ENCODE measurements around the gene UVRAG. TPM values are rescaled to one million over a fixed set of nuclear protein-coding genes. Genes with fewer than 3 reads are reported as not detected.

UVRAG gene
- total RNA-seq, 1 donor from 2014 or later: 45.2 TPM

- H3K27me3 ChIP-seq: no peaks in the 10 kb centered on the region
- H3K4me1 ChIP-seq: no peaks in the 10 kb centered on the region
- intact Hi-C loops (cut with DNase I): no loop called here
- H3K4me3 ChIP-seq: no peak overlapping the region
- H3K36me3 ChIP-seq: no peaks in the 10 kb centered on the region
- H3K9me3 ChIP-seq: no peaks in the 10 kb centered on the region
- no peak overlapping the region for H3K27ac ChIP-seq
- no peak for DNase-seq (ENCODE audit: low spot score in 2 of 2)
- TF ChIP-seq, protein P1, sequence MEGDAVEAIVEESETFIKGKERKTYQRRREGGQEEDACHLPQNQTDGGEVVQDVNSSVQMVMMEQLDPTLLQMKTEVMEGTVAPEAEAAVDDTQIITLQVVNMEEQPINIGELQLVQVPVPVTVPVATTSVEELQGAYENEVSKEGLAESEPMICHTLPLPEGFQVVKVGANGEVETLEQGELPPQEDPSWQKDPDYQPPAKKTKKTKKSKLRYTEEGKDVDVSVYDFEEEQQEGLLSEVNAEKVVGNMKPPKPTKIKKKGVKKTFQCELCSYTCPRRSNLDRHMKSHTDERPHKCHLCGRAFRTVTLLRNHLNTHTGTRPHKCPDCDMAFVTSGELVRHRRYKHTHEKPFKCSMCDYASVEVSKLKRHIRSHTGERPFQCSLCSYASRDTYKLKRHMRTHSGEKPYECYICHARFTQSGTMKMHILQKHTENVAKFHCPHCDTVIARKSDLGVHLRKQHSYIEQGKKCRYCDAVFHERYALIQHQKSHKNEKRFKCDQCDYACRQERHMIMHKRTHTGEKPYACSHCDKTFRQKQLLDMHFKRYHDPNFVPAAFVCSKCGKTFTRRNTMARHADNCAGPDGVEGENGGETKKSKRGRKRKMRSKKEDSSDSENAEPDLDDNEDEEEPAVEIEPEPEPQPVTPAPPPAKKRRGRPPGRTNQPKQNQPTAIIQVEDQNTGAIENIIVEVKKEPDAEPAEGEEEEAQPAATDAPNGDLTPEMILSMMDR (IDR thresholded peaks at IDR 0.05): no peak
Measured at GRCh38 chr11:76105637-76106036, 290.6 kb downstream of the UVRAG start.

DNA sequence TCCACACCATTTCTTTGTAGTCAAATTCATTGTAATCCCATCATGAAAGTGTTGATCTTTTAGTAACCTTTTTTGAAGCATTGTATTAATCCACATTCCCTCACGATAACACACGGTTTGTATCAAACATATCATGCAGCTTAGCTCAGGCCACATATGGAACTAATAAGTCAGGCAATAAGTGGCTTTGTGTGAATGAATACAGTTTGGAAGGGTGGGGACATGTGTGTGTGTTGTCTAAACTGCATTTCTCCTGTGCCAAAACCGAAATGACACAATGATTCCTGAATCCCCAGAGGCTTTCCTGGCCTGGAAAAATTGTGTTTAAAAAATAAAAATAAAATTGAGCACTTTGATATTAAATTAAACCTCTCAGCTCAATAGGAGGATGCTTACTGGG, 293.0 kb downstream of the UVRAG start:
- Histone ChIP-seq H3K4me1 (no peaks in the 10 kb centered on the region), H3K27ac (no peak overlapping the region), H3K27me3 (no peaks in the 10 kb centered on the region), H3K4me3 (no peak overlapping the region), H3K9me3 (no peaks in the 10 kb centered on the region), H3K36me3 (no peaks in the 10 kb centered on the region)
- no peak for DNase-seq (ENCODE audit: low spot score in 2 of 2)
- TF ChIP-seq, protein P1 (IDR thresholded peaks at IDR 0.05): no peak
- intact Hi-C loops (cut with DNase I): no loop called here

- H3K36me3 ChIP-seq: no peaks in the 10 kb centered on the region
- TF ChIP-seq, protein P1 (IDR thresholded peaks at IDR 0.05): no peak
- no peaks in the 10 kb centered on the region for H3K27me3 ChIP-seq
- no peak overlapping the region for H3K4me3 ChIP-seq
- no peaks in the 10 kb centered on the region for H3K9me3 ChIP-seq
- intact Hi-C loops (cut with DNase I): no loop called here
- no peak overlapping the region for H3K27ac ChIP-seq
- DNase-seq (ENCODE audit: low spot score in 2 of 2): no peak
- no peaks in the 10 kb centered on the region for H3K4me1 ChIP-seq
Measured at GRCh38 chr11:76114238-76114637, 299.2 kb downstream of the UVRAG start.

- Histone ChIP-seq H3K9me3 (no peaks in the 10 kb centered on the region), H3K27ac (no peak overlapping the region), H3K27me3 (no peaks in the 10 kb centered on the region), H3K4me1 (peaks cover 0 to 7% of the 10 kb centered on the region in 2 donors), H3K4me3 (no peak overlapping the region), H3K36me3 (no peaks in the 10 kb centered on the region)
- no peak for DNase-seq (ENCODE audit: low spot score in 2 of 2)
- intact Hi-C loops (cut with DNase I): no loop called here
- TF ChIP-seq, protein P1 (IDR thresholded peaks at IDR 0.05): no peak
Measured at GRCh38 chr11:76115555-76115954, 300.5 kb downstream of the UVRAG start.

DNA sequence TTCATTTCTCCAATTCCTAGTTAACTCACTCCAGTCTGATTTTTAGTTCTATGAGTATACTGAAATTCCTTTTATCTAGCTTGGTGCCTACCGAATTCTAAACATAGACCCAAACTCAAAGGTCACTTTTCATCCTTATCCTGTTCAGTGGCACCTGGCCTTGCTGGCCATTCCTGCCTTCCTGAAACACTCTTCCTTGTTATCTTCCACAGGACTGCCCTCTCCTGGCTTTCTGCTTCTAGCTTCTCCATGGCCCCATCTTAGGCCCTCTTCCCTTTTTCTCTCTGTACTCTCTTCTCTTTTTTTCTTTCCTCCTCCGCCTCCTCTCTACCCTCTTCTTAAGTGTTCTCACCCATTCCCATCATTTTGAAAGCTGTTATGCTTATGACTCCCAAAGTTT, 304.0 kb downstream of the UVRAG start:
- Histone ChIP-seq H3K36me3 (no peaks in the 10 kb centered on the region), H3K4me3 (no peak overlapping the region), H3K4me1 (peaks cover 0 to 14% of the 10 kb centered on the region in 2 donors), H3K9me3 (no peaks in the 10 kb centered on the region), H3K27ac (peak overlapping the region; percentile 2 to 31), H3K27me3 (no peaks in the 10 kb centered on the region)
- TF ChIP-seq, protein P1 (IDR thresholded peaks at IDR 0.05): no peak
- intact Hi-C loops (cut with DNase I): no loop called here
- no peak for DNase-seq (ENCODE audit: low spot score in 2 of 2)

GRCh38 chr11:76119779-76120178, 304.8 kb downstream of the UVRAG start:
- peaks cover 0 to 14% of the 10 kb centered on the region in 2 donors for H3K4me1 ChIP-seq
- no peaks in the 10 kb centered on the region for H3K36me3 ChIP-seq
- no peaks in the 10 kb centered on the region for H3K9me3 ChIP-seq
- H3K27me3 ChIP-seq: no peaks in the 10 kb centered on the region
- intact Hi-C loops (cut with DNase I): no loop called here
- TF ChIP-seq, protein P1 (IDR thresholded peaks at IDR 0.05): no peak
- no peak overlapping the region for H3K27ac ChIP-seq
- DNase-seq (ENCODE audit: low spot score in 2 of 2): no peak
- no peak overlapping the region for H3K4me3 ChIP-seq

All from ascending aorta (tissue), 2 donors.